Fibroblast of skin of left biceps (primary cell): ENCODE measurements around the gene VOPP1.

ENCODE experiments used
- DNase-seq, 2 experiments: peaks; one replicate each; pipeline ENCODE4 v3.0.0-alpha.2; 2013; ENCODE audit warnings: low read depth in 2 of 2

The VOPP1 gene

DNA sequence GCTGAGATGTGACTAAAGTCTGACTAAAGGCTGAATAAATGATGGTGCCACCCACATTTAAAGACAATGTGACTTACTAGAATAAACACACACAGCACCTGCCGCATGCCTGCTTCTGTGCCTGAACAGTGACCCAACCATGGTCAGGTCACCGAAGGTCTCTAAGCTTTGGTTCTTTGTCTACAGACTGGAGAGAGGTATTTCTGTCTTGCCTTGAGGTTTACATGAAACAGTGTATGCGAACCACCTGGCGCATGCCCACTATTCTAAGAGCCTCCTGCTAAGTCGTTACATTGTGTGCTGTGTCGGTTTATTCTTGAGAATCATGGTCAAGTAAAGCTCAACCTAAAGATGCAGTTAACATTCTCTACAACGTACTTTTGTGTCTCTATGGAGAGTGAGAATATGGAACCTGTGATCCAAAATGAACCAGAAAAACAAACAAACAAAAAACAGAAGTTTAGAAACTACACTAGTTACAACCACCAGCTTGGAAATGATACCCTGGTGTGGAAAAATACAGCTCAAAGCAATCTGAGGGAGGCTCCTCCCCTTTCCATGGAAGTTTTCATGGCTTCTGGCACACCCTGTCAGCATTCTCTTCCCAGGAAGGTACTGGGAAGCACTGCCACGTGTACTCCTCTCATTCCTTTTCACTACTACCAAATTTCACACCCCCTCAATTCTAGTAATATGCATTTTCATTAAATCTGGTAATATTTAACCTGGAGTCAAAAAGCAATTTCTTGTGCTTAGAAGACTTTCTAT lies 40.0 kb downstream of the VOPP1 start:
- DNase-seq: no peak

DNA sequence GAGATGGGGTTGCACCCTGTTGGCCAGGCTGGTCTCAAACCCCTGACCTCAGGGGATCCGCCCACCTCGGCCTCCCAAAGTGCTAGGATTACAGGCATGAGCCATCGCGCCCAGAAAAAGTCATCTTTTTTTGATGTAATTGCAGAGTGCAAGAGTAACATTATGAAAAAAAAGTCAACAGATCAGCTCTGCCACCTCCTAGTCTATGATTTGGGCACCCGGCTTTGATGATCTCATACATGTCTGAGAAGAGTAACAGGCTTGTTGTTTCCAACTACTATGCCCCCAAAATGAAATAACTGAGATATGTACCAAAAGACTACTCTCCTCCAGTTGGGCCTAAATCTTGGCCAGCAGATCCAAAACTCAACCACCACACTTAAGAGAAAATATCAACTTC lies 40.8 kb downstream of the VOPP1 start:
- no peak for DNase-seq

DNA sequence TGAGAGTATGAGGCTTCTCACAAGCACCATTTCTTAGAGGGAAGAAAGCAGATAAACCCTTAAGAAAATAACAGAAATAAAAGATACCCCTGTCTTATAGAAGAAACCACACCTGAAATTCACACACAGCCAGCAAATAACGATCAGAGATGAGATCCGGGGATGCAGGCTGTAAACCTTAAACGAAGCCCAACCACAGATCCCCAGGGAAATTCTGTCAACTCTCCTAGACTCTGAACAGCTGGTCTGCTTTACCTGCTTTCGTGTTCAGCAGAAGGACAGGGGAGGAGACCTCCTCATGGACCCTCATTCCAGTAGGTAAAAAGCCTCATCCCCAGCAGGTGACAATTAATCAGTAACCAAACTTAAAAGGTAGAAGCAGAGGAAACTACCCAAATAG lies 45.0 kb downstream of the VOPP1 start:
- no peak for DNase-seq

GRCh38 chr7:55526770-55527169 lies 45.5 kb downstream of the VOPP1 start:
- no peak for DNase-seq

DNA sequence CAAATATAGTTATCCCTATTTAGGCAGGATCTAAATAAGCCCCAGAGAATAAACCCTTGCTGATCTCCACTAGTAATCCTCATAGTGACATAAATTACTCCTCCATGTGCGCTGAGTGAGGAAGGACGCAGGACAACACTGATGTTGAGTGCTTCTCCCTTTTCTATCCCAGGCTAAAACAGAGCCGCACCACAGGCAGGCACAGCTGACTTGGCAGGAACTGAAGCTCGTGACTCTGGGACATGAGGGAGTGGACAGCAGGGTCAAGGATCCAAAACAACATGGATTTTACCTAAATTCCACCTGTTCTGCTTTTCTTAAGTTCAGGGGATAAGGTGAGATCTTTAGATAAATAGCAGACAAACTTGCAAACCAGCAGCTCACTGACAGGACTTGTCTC lies 46.0 kb downstream of the VOPP1 start:
- no peak for DNase-seq

GRCh38 chr7:55524558-55525310 lies 47.6 kb downstream of the VOPP1 start:
- no peak for DNase-seq

- no peak for DNase-seq
These were observed 48.9 kb downstream of the VOPP1 start for GRCh38 chr7:55523366-55523765.

DNA sequence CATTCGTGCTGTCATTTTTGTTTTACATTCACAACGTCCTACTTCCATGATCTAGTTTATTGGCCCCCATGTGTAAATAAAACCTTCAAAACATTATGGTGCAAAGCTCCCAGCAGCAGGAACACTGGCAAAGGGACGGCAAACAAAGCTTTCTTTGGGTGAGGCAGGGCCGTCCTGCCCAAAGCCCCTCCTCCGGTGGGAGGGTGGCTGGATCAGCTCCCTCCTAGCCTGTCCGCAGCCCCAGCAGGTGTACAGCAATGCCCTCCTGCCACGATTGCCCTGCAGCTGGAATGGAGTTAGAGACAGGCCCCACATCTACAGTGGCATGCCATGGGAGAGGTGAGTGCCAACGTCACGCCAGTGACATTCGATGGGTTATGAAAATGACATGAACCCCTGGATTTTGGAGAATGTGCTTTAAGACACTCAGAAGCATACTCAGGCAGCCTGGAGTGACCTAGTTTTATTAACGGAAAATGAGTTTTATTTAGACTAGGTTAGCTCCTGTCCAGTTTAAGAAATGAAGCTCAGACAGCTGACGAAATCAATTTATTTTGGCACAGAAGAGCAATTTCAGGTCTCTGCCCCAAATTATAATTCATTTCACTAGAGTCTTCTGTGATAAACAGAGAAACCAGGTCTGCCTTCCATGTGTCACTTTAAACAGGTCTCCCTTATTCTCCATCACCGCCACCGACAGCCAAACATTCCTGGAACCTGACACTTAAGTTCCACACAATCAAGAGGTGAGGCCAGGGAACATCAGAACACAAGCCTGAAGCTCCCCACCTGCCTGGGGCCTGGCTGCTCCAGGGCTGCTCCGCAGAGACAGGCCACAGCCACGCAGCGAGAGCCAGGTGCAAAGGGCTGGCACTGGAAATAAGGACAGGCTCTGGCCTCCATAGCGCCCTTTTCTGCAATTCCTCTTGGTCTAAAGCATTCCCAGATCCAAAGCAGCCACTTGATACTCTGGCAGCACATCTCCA lies 50.1 kb downstream of the VOPP1 start:
- no peak for DNase-seq

DNA sequence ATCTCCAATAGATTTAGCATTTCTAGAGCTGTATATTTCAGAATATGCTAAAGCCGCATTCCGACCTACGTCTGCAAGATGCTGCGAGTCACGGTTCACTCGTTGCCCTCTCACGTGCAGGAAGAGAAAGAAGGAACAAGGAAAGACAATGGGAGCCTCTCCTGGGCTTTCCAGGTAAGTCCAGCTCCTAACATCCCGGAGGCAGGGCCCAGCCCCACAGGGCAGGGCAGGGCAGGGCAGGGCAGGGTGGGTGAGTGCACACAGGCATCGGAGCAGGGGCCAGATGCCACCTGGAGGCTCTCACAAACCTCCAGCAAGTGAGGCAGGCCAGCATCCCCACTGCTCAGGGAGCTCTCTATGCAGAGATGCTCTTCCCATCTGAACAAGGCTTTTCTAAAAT lies 50.8 kb downstream of the VOPP1 start:
- DNase-seq: no peak

DNA sequence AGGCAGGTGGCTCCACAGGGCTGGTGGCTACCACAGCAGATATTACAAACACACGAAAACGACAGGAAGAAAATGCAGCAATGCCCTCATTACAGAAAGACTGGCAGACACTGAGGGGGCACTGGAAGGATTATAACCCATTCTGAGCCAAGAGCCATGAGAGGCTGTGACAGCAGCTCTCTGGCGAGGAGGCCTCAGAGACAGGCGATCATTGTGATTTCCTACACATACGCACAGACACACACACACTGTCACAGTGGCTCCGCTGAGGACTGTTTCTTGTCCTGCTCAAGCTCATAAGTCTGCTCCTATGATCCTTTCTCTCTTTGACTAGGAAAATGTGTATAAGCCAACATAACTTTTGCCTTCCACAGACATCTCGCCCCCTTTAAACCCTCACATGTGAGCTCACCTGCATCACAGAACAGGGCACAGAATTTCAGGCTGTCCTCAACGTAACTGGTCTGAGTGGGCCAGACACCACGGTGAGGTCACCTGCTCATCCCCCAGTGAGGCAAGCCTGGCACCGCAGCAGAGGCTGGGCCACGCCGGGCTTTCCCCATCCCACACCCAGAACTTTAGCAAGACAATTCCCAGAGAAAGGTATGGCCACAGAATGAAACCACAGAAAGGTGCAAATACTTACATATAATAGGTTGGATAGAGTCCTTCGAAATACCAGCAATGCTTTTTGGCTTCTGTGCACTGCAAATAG lies 51.7 kb downstream of the VOPP1 start:
- no peak for DNase-seq

DNA sequence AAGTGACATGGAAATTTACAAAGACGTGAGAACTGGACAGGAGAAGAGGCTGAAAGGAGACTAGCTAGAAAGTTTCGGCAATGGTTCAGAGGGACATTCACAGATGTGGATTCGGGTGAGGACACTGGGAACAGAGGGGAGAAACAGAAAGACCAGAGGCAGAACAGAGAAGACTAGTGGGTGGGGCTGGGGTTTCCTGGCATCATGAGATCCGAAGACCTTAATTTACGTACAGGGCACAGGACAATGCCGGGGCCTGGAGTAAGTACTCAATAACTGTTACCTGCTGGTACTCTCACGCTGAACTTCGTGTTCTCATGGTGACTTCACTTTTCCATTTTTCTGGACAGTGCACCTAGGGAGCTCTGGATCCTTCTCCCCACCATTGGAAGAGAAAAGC lies 53.5 kb downstream of the VOPP1 start:
- DNase-seq: no peak

GRCh38 chr7:55517936-55518689 lies 54.2 kb downstream of the VOPP1 start:
- no peak for DNase-seq

DNA sequence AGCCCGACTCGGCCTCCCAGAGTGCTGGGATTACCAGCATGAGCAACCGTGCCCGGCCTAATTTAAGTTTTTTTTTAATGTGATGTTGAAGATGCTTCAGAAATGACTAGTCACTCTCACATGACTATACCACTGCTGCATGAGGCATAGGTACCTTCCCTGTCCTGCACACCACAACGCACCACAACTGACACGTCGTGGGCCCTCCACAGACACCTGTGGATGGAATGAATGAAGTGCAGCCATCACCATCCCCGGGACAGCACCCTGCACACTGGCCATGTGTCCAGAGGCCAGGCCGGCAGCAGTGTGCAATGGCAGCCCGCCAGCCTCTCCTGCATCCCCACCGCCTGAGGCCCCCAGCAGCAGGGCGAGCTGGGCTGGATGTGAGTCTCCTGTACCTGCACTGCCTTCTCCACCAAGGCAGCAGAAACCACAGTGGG lies 55.1 kb downstream of the VOPP1 start:
- DNase-seq: no peak

DNA sequence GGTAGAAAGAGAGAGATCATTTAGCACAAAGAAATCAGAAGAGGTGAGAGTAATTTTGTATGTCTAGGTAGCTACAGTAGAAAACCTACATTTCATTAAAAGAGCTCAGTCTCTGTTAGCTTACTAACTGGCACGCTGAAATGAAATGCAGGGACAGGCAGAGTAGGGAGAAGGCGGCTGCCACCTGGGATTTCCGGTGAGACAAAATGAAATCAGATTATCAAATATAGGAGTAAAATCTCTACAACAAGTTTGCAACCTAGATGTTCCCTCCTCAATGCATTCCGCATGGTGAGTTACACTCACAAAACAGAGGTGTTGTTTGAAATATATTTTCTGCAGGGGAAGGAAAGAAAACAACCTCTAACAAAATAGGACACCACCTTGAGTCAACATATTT lies 55.9 kb downstream of the VOPP1 start:
- no peak for DNase-seq

- DNase-seq: no peak
These were observed 56.6 kb downstream of the VOPP1 start for GRCh38 chr7:55515569-55516279.

GRCh38 chr7:55514546-55515265 lies 57.6 kb downstream of the VOPP1 start:
- no peak for DNase-seq

GRCh38 chr7:55513868-55514267 lies 58.4 kb downstream of the VOPP1 start:
- DNase-seq: no peak

DNA sequence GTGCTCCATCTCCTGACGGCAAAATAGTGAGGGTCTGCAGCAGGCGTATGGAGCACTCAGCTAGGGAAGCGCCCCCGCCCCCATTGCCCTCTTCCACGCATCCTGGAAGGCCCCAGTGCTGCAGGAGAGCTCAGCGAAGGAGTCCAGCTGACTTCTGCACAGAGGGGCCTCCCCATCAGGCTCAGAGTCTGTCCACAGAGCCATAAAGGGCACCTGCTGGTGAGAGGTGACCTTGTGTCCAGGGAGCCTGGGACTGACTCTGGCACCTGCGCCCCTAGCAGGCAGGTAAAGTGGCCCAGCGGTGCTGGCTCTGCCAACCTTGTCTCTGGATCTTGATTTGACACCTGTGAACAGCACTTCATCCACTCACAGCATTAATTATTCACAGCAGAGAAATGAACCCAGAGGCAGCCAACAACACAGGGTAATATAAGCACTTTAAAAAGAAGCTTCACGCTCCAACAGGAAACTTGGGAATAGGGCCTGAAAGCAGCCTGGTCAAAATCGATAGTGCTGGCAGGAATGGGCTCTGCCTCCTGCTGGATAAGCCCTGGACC lies 59.6 kb downstream of the VOPP1 start:
- DNase-seq: no peak

DNA sequence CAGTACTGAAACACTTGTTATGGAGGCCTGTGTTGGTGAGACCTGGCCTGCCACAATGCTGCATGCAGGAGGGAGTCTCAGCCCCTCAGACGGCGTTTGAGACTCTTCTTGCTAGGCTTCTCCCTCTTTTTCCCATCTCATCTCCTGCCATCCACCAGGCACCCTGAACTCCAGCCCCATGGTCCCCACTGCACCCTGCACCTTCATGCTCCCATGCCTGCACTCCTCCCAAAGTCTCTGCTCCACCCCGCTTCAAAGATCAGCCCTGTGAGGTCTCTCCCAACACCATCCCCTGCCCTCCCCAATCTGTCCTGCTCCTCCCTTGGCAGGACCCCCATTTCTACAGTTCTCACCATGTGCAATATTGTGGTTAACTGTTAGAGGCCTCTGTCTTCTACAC lies 61.7 kb downstream of the VOPP1 start:
- DNase-seq: no peak
